ENCODE results near the gene C1QC.

Gene C1QC

DNA sequence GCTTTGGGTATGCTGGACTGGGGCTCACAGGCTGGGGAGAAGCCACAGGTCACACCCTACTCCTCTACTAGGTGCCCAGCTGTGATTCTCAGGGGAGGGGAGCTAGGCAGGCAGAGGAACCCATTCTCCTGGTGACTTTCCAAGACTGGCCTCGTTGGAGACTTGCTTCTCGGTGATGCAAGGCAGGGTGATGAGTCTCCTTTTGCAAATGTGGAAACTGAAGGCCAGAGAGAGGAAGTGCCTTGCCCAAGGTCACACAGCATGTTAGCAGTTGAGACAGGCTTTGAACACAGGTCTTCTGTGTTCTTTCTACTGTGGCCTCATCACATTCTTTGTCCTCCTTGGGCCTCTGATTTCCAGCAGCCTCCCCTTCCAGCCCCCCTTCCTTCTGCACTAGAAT lies 27.5 kb upstream of the C1QC start:
- Histone ChIP-seq H3K4me3 (ENCODE audit: severe bottlenecking) (no peak overlapping the region), H3K9me3 (ENCODE audit: severe bottlenecking) (no peaks in the 10 kb centered on the region), H3K36me3 (ENCODE audit: low read depth) (no peaks in the 10 kb centered on the region), H3K27me3 (ENCODE audit: insufficient read depth, poor library complexity, severe bottlenecking) (peaks cover 63% of the 10 kb centered on the region), H3K27ac (ENCODE audit: poor library complexity, severe bottlenecking) (no peak overlapping the region), H3K4me1 (ENCODE audit: insufficient read depth, poor library complexity, severe bottlenecking) (no peaks in the 10 kb centered on the region)
- no peak for TF ChIP-seq CTCF (IDR thresholded peaks at IDR 0.05; ENCODE audit: poor library complexity, severe bottlenecking)
- ATAC-seq (ENCODE audit: low read depth) (no peak), DNase-seq (ENCODE audit: low spot score) (no peak)

- TF ChIP-seq CTCF (IDR thresholded peaks at IDR 0.05; ENCODE audit: poor library complexity, severe bottlenecking), result no peak
- Histone ChIP-seq H3K4me3 (ENCODE audit: severe bottlenecking) (no peak overlapping the region), H3K4me1 (ENCODE audit: insufficient read depth, poor library complexity, severe bottlenecking) (no peaks in the 10 kb centered on the region), H3K36me3 (ENCODE audit: low read depth) (no peaks in the 10 kb centered on the region), H3K27me3 (ENCODE audit: insufficient read depth, poor library complexity, severe bottlenecking) (peaks cover 68% of the 10 kb centered on the region), H3K9me3 (ENCODE audit: severe bottlenecking) (no peaks in the 10 kb centered on the region), H3K27ac (ENCODE audit: poor library complexity, severe bottlenecking) (no peak overlapping the region)
- DNase-seq (ENCODE audit: low spot score) (no peak), ATAC-seq (ENCODE audit: low read depth) (no peak)
Measured at GRCh38 chr1:22616571-22616970, 26.9 kb upstream of the C1QC start.

DNA sequence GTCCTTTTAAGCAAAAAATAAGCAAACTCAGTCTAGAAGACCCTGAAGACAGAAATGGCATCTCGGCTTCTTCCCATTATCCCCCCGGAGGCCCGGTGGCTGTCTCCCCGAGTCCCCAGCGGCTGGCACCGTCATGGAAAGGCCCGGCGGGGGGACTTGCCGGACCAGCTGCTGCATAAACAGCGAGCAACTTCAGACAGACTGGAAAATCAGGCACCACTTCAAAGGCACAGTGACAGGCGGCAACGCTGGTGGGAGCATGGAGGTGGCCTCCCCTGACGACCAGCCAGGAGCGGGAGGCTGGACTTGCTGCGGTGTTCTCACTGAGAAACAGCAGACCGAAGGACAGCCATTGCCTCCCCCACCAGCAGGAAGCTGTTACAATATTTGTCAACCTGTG lies 25.4 kb upstream of the C1QC start:
- Histone ChIP-seq H3K36me3 (ENCODE audit: low read depth) (no peaks in the 10 kb centered on the region), H3K4me3 (ENCODE audit: severe bottlenecking) (no peak overlapping the region), H3K27me3 (ENCODE audit: insufficient read depth, poor library complexity, severe bottlenecking) (peaks cover 68% of the 10 kb centered on the region), H3K4me1 (ENCODE audit: insufficient read depth, poor library complexity, severe bottlenecking) (no peaks in the 10 kb centered on the region), H3K27ac (ENCODE audit: poor library complexity, severe bottlenecking) (no peak overlapping the region), H3K9me3 (ENCODE audit: severe bottlenecking) (no peaks in the 10 kb centered on the region)
- no peak for TF ChIP-seq CTCF (IDR thresholded peaks at IDR 0.05; ENCODE audit: poor library complexity, severe bottlenecking)
- ATAC-seq (ENCODE audit: low read depth) (no peak), DNase-seq (ENCODE audit: low spot score) (no peak)

DNA sequence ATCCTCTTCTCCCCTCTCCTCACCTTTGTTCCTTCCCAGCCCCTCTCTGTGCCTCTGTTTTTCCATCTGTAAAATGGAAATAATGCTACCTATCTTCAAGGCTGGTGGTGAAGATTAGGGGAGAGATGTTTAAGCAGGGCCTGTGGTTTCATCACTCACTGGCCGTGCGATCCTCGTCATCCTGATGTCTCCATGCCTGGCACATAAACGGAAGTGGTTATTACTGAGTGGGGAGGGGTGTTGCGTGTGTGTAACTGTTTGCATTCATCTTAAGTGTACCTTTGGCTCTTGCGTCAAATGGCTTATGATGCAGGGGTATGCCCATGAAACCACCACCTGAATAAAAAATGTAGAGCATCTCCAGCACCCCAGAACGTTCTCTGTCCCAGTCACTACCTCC lies 24.2 kb upstream of the C1QC start:
- peaks cover 67% of the 10 kb centered on the region for H3K27me3 ChIP-seq (ENCODE audit: insufficient read depth, poor library complexity, severe bottlenecking)
- DNase-seq (ENCODE audit: low spot score) (no peak), ATAC-seq (ENCODE audit: low read depth) (no peak)
- no peak overlapping the region for H3K4me3 ChIP-seq (ENCODE audit: severe bottlenecking)
- no peaks in the 10 kb centered on the region for H3K36me3 ChIP-seq (ENCODE audit: low read depth)
- H3K9me3 ChIP-seq (ENCODE audit: severe bottlenecking), result no peaks in the 10 kb centered on the region
- no peaks in the 10 kb centered on the region for H3K4me1 ChIP-seq (ENCODE audit: insufficient read depth, poor library complexity, severe bottlenecking)
- TF ChIP-seq CTCF (IDR thresholded peaks at IDR 0.05; ENCODE audit: poor library complexity, severe bottlenecking), result no peak
- H3K27ac ChIP-seq (ENCODE audit: poor library complexity, severe bottlenecking), result no peak overlapping the region

DNA sequence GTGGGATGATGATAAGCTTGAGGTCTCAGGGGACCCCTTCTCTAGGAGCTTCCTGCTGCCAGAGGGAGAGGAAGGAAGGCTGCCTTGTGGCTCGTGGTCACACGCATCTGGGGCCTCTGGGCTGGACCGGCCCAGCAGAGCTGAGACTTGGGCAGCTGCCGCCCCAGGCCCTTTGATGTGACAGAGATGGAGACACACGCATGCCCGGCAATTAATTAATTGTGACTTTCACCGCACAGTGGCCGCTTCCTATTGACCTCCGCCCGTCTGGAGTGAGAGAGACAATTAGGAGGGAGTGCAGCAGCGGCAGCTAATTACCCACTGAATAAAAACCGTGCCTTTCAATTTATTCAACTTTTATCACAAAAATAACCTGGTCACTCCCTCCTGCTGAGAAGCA lies 23.6 kb upstream of the C1QC start:
- Histone ChIP-seq H3K9me3 (ENCODE audit: severe bottlenecking) (no peaks in the 10 kb centered on the region), H3K27me3 (ENCODE audit: insufficient read depth, poor library complexity, severe bottlenecking) (peaks cover 61% of the 10 kb centered on the region), H3K27ac (ENCODE audit: poor library complexity, severe bottlenecking) (no peak overlapping the region), H3K4me1 (ENCODE audit: insufficient read depth, poor library complexity, severe bottlenecking) (no peaks in the 10 kb centered on the region), H3K36me3 (ENCODE audit: low read depth) (no peaks in the 10 kb centered on the region), H3K4me3 (ENCODE audit: severe bottlenecking) (no peak overlapping the region)
- ATAC-seq (ENCODE audit: low read depth), result no peak
- TF ChIP-seq CTCF (IDR thresholded peaks at IDR 0.05; ENCODE audit: poor library complexity, severe bottlenecking), result no peak
- no peak for DNase-seq (ENCODE audit: low spot score)
